HL-60/S4 (cell line): ENCODE data around the gene ULK4.
"Not testable (repeated sequence)": the region's sequence is repeated elsewhere in the genome, so short reads cannot be mapped to it uniquely, and the experiment has no call there.

Source experiments
- in situ Hi-C: fragments of 300-500 bp; cut with MboI; formaldehyde crosslinking; loops from 2 replicates; pipeline ENCODE4 v1.14.3; 2022; ENCODE audit warnings: low sequenced_read_pairs

The ULK4 gene

GRCh38 chr3:41652931-41653330 is 309.0 kb downstream of the ULK4 start:
- in situ Hi-C loops = no loop called here

DNA sequence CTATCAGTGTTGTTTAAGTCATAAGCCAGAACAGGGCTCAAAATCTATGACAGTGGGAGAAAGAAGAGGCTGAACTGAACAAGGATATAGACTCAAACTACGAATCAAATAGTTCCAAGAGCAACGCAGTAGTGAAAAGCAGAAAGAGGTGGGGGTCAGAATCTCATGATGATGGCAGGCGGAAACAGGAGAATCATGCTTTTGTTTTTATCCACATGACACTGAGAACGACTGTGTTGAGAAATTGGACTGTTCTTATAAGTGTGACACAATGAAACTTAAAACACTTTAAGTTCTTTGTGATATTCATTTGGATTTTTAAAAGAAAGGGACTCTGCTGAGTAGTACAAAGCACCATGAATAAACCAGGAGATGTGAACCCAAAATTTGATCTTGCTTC is 309.4 kb downstream of the ULK4 start:
- in situ Hi-C loops = no loop called here

DNA sequence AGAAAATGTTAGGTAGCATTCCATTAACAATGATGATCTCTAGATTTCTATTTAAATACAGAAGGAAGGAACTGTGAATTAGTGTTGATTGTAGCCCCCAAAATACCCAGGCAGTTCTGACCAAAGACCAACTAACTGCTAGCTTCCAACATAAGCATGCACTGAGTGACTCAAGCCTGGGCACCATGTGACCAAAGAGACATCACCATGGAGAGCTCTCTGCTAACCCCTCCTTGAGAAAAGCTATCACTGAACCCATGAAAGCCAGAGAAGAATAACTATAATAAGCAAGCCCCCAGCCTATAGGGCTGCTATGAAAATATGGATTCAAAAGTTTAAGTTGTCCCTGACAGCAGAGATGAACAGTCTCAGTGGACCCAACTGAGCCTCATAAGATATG is 310.2 kb downstream of the ULK4 start:
- in situ Hi-C loops = no loop called here

DNA sequence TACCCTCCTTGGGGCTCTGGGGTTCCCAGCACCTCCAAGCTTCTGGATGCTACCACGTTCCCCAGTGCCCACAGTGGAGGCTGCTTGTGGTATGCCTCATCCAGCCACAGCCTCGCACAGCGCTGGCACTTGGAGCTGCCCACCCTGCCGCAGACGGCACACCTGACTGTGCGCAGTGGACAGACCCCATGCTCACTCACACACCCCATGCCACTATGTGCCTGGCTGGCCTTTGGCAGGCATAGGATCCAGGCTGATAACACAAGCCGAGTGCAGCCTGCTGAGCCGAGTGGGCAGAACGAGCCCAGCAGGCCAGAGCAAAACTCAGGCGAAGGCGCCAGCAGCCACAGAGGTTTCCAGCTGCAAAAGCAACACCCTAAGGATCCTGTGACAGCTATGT is 311.5 kb downstream of the ULK4 start:
- in situ Hi-C loops = no loop called here

GRCh38 chr3:41649129-41649739 is 312.7 kb downstream of the ULK4 start:
- in situ Hi-C loops = no loop called here

GRCh38 chr3:41647730-41648129 is 314.2 kb downstream of the ULK4 start:
- in situ Hi-C loops = not testable (repeated sequence)

GRCh38 chr3:41640076-41640475 is 321.8 kb downstream of the ULK4 start:
- in situ Hi-C loops = no loop called here

DNA sequence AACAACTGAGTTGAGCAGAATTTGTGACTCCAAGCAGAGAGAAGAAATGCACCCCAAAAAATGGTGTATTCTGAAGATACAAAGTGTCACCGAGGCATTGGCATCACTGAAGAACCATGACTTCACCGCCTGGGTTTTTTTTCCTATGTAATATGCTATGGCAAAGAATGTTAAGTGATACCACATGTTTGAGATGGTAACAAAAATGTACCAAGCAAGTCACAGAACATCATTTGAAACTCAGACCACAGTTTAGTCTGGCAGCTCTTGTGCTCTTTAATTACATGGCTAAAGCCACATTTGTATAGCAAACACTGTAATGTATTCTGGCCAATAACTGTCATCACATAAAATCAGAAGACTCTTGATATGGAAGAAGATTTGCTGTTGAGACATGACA is 323.5 kb downstream of the ULK4 start:
- in situ Hi-C loops = no loop called here

GRCh38 chr3:41632700-41633099 is 329.2 kb downstream of the ULK4 start:
- in situ Hi-C loops = no loop called here

DNA sequence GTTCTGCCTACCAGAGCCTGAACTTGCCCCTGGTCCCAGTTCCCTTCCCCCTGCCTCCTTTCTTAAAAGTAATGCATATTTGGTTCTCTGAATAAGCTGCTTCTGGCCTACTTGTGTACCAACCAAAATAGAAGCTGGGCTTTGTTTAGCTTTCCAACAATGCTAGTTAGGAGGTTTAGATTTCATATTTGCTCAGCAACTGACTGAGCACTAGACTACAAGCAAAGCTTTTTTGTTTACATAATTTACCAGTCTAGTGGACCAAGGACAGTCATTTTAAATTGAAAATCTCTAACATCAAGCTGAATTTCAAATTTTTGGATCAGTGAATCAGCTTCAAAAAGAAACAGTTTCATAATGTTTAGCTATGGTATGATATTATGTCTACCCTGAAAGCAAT is 331.2 kb downstream of the ULK4 start:
- in situ Hi-C loops = no loop called here

DNA sequence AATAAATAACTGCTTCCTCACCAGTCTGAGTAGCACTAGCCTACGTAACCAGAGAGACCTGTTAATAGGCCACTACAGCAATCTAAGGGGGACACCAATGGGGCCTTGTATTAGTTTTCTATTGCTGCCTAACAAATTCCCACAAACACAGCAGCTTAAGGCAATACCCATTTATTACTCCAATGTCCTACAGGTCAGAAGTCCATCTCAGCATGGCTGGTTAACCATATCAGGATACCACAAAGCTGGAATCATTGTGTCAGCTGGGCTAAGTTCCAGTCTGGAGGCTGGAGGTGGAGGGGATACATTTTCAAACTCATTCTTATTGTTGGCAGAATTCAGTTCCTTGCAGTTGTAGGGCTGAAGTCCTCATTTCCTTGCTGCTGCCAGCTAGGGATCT is 331.9 kb downstream of the ULK4 start:
- in situ Hi-C loops = no loop called here

- in situ Hi-C loops = no loop called here
Measured at GRCh38 chr3:41629072-41629471, 332.8 kb downstream of the ULK4 start.

GRCh38 chr3:41627477-41628087 is 334.3 kb downstream of the ULK4 start:
- in situ Hi-C loops = no loop called here

GRCh38 chr3:41612853-41613252 is 349.1 kb downstream of the ULK4 start:
- in situ Hi-C loops = no loop called here

DNA sequence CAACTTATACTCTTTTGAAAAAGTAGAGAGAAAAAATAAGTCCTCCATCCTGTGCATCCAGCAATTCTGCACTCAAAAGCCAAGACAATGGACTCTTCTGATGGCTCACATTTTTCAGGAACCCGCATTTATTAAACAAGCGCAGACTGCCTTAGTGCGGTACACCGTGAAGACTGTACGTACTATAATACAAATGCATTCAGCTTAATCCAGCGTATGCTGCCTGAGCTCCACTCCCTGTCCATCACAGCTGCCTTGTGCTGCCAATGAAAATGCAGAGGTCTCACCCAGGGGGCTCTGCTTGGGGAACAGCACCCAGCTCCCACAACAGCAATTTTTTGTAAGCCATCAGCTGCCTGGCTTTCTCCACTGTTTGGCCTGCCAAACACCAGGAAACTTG is 350.9 kb downstream of the ULK4 start:
- in situ Hi-C loops = no loop called here

- in situ Hi-C loops = no loop called here
Measured at GRCh38 chr3:41608347-41608746, 353.6 kb downstream of the ULK4 start.

DNA sequence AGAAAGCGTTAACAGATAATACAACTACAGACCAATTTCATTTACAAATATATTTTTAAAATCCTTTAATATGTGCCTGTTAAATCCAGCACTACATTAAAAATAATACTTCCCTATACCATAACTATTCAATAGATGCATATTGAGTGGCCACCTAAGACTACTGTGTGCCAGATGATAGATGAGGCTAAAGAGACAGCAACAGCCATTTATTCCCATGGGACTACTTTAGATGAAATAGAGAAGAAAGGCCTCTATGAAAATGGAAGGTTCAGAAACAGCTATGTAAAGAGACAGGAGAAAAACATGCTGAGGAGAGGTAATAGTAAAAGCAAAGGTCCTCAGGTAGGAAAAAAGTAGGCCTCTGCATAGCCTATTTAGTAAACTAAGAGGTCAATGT is 358.1 kb downstream of the ULK4 start:
- in situ Hi-C loops = no loop called here

GRCh38 chr3:41602121-41602520 is 359.8 kb downstream of the ULK4 start:
- in situ Hi-C loops = no loop called here

GRCh38 chr3:41601404-41601987 is 360.4 kb downstream of the ULK4 start:
- in situ Hi-C loops = no loop called here

DNA sequence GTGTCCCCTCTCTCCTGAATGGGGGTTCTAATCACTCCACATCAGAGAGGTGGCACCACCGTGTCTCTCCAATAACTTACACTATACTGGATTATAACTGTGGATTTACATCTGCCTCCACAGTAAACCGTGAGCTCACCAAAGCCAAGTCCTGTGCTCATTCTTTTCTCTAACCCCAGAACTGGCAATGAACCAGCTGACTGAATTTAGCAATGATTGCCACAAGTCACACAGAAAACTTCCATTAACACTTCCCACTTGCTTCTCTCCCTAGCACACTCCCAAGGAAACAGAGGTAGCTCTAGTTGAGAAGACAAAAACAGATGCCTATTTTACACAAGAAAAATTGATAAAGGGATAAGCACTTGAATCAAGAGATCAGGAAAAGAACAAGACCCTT is 361.3 kb downstream of the ULK4 start:
- in situ Hi-C loops = no loop called here

DNA sequence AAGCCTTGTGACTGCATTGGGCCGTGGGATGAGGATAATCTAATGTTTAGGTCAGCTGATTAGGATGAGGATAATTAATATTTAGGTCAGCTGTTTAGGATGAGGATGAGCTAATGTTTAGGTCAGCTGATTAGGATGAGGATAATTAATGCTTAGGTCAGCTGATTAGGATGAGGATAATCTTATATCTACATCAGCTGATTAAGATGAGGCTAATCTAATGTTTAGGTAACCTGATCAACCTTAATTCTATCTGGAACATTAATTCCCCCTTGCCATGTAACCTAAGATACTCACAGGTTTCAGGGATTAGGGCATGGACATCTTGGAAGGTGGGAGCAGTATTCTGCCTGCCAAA is 362.8 kb downstream of the ULK4 start:
- in situ Hi-C loops = no loop called here

- in situ Hi-C loops = no loop called here
Measured at GRCh38 chr3:41598402-41599126, 363.3 kb downstream of the ULK4 start.
